Testis (tissue), 2 donors: ENCODE measurements around the gene PLN.

ENCODE experiments used
- CTCF ChIP-seq, 3 experiments: fragments of 450-650 bp in 2 of 3; fragments of 200-600 bp in 1 of 3; sonication (generic) in 1 of 3; IDR thresholded peaks; one replicate each; pipeline ENCODE4 v1.5.1; 2016 to 2019; ENCODE audit warnings: antibody characterized with exemption in 3 of 3, mild to moderate bottlenecking in 2 of 3, moderate library complexity in 1 of 3
- POLR2A ChIP-seq: fragments of 450-650 bp; IDR thresholded peaks from one replicate; pipeline ENCODE4 v1.6.1; 2017; ENCODE audit warnings: antibody characterized with exemption, mild to moderate bottlenecking, moderate library complexity

- TF ChIP-seq CTCF (IDR thresholded peaks at IDR 0.05) (no peak), POLR2A (no peak)
These were observed 10.5 kb downstream of the PLN start for GRCh38 chr6:118558464-118559217.
